Adipose tissue (tissue), 3 donors: ENCODE measurements around the gene REXO5. TPM values are rescaled to one million over a fixed set of nuclear protein-coding genes. Genes with fewer than 3 reads are reported as not detected.
"Not testable (repeated sequence)": the region's sequence is repeated elsewhere in the genome, so short reads cannot be mapped to it uniquely, and the experiment has no call there.

ENCODE experiments used
- H3K27ac ChIP-seq: one replicate; pipeline ENCODE4 v1.5.1; 2013; ENCODE audit warnings: low read depth, low read length
- WGBS, 3 donors: extraction: QIAGEN DNeasy Blood & Tissue Kit; methylation state at CpG; one replicate each; pipeline ENCODE4 v1.1.7; 2013; 5-methylcytosine and 5-hydroxymethylcytosine counted together
- polyA plus RNA-seq, 3 donors: library from polyadenylated mRNA; stranded (reverse); fragments of 200-250 nt; gene quantifications; one replicate each; pipeline ENCODE4 v1.2.3, GENCODE V29; 2013
- donor health status: healthy with polysubstance abuse.
- donor health status: Bipolar disorder and iron deficiency.
- donor health status: healthy.

REXO5 gene
- polyA plus RNA-seq: 1 to 10 TPM; 1.3 to 3.1 (median 2.4) TPM

- 0% methylated on average over 74 of the region's 74 CpGs for WGBS, 3 donors
- H3K27ac ChIP-seq: no peak within 1 kb of the TSS
Observed at GRCh38 chr16:20806168-20807050, at the start of gene REXO5, which contains the start of gene ERI2. TSS of gene REXO5 (plus strand) at chr16:20806527. CDS start at chr16:20806954, 427 bp downstream. TSS of gene ERI2 (minus strand) at chr16:20806472. CDS start at chr16:20806430, 42 bp downstream.

- no peak overlapping the region for H3K27ac ChIP-seq
- 58 to 87% (median 65%) methylated on average over 2 of the region's 2 CpGs for WGBS, 3 donors
Observed at GRCh38 chr16:20760346-20760745, 46.0 kb upstream of the REXO5 start.

- no peak overlapping the region for H3K27ac ChIP-seq
- 69 to 85% (median 84%) methylated on average over 1 of the region's 1 CpG for WGBS, 3 donors
Observed at GRCh38 chr16:20761175-20761574, 45.2 kb upstream of the REXO5 start.

- H3K27ac ChIP-seq: no peak overlapping the region
- 88 to 94% (median 89%) methylated on average over 3 of the region's 3 CpGs for WGBS, 3 donors
Observed at GRCh38 chr16:20762404-20763123, 43.8 kb upstream of the REXO5 start.

GRCh38 chr16:20763461-20764232 is 42.7 kb upstream of the REXO5 start, which contains the start of gene ACSM3:
TSS of gene ACSM3 (plus strand) at chr16:20764014. CDS start at chr16:20770035, 6,021 bp downstream.
- 9 to 17% (median 10%) methylated on average over 10 of the region's 10 CpGs for WGBS, 3 donors
- H3K27ac ChIP-seq: no peak within 1 kb of the TSS

GRCh38 chr16:20764448-20764847 is 41.9 kb upstream of the REXO5 start:
- 45 to 88% (median 63%) methylated on average over 1 of the region's 1 CpG for WGBS, 3 donors
- not testable (repeated sequence) for H3K27ac ChIP-seq

GRCh38 chr16:20765732-20766131 is 40.6 kb upstream of the REXO5 start:
- no peak overlapping the region for H3K27ac ChIP-seq
- WGBS, 3 donors: 92 to 94% (median 94%) methylated on average over 2 of the region's 2 CpGs

- WGBS, 3 donors: 88 to 97% (median 91%) methylated on average over 5 of the region's 5 CpGs
- H3K27ac ChIP-seq: no peak overlapping the region
Observed at GRCh38 chr16:20766294-20766693, 40.0 kb upstream of the REXO5 start.

GRCh38 chr16:20767577-20767976 is 38.8 kb upstream of the REXO5 start:
- H3K27ac ChIP-seq: no peak overlapping the region

GRCh38 chr16:20768121-20768520 is 38.2 kb upstream of the REXO5 start:
- no peak overlapping the region for H3K27ac ChIP-seq
- 91 to 97% (median 94%) methylated on average over 1 of the region's 1 CpG for WGBS, 3 donors

GRCh38 chr16:20768818-20769217 is 37.5 kb upstream of the REXO5 start:
- 27 to 90% (median 86%) methylated on average over 1 of the region's 1 CpG for whole genome bisulfite sequencing, 3 donors

GRCh38 chr16:20773679-20774078 is 32.6 kb upstream of the REXO5 start:
- 39 to 93% (median 86%) methylated on average over 3 of the region's 3 CpGs for WGBS, 3 donors
- H3K27ac ChIP-seq: no peak overlapping the region

More at GRCh38 chr16:20768818-20769217, 37.5 kb upstream of the REXO5 start:
- no peak overlapping the region for H3K27ac ChIP-seq

- 72 to 77% (median 74%) methylated on average over 7 of the region's 7 CpGs for WGBS, 3 donors
- no peak overlapping the region for H3K27ac ChIP-seq
Observed at GRCh38 chr16:20774703-20775362, 31.5 kb upstream of the REXO5 start.

- 50 to 82% (median 68%) methylated on average over 1 of the region's 1 CpG for WGBS, 3 donors
- no peak overlapping the region for H3K27ac ChIP-seq
Observed at GRCh38 chr16:20781697-20782096, 24.6 kb upstream of the REXO5 start.

GRCh38 chr16:20782470-20782869 is 23.9 kb upstream of the REXO5 start:
- no peak overlapping the region for H3K27ac ChIP-seq
- 90 to 95% (median 93%) methylated on average over 2 of the region's 2 CpGs for WGBS, 3 donors

GRCh38 chr16:20784204-20784603 is 22.1 kb upstream of the REXO5 start:
- no peak overlapping the region for H3K27ac ChIP-seq

GRCh38 chr16:20789130-20789529 is 17.2 kb upstream of the REXO5 start:
- H3K27ac ChIP-seq: no peak overlapping the region

- H3K27ac ChIP-seq: no peak overlapping the region
- 89 to 93% (median 91%) methylated on average over 5 of the region's 5 CpGs for WGBS, 3 donors
Observed at GRCh38 chr16:20791923-20792612, 14.3 kb upstream of the REXO5 start.
